ENCODE results near the gene CUEDC2.

Gene CUEDC2

GRCh38 chr10:102423372-102423968 is 8.9 kb downstream of the CUEDC2 start:
- DNase-seq = no peak

- DNase-seq = peak; percentile 70 to 77
Observed at GRCh38 chr10:102422545-102423129, 9.7 kb downstream of the CUEDC2 start.

GRCh38 chr10:102421757-102422512 is 10.4 kb downstream of the CUEDC2 start:
- no peak for DNase-seq

- no peak for DNase-seq
Observed at GRCh38 chr10:102421507-102421756, 10.9 kb downstream of the CUEDC2 start.

GRCh38 chr10:102420714-102421506 is 11.5 kb downstream of the CUEDC2 start, which contains the start of gene FBXL15:
FBXL15 (plus strand) TSS chr10:102420836; CDS start chr10:102421130, 294 bp downstream.
- peak; percentile 96 to 97 for DNase-seq

- no peak for DNase-seq
Observed at GRCh38 chr10:102420181-102420713, 12.1 kb downstream of the CUEDC2 start.

- peak; percentile 70 to 80 for DNase-seq
Observed at GRCh38 chr10:102419269-102420180, 12.8 kb downstream of the CUEDC2 start.

GRCh38 chr10:102418622-102419268 is 13.6 kb downstream of the CUEDC2 start, which contains the start of gene PSD:
PSD (minus strand) TSS chr10:102418785; CDS start chr10:102417038, 1,747 bp downstream.
- DNase-seq = peak; percentile 70 to 72

- DNase-seq = no peak
Observed at GRCh38 chr10:102416695-102417094, 15.7 kb downstream of the CUEDC2 start.

GRCh38 chr10:102416283-102416682 is 16.1 kb downstream of the CUEDC2 start:
- no peak for DNase-seq

GRCh38 chr10:102414749-102415148 is 17.6 kb downstream of the CUEDC2 start:
- no peak for DNase-seq

- no peak for DNase-seq
Observed at GRCh38 chr10:102413806-102414561, 18.4 kb downstream of the CUEDC2 start.

GRCh38 chr10:102413053-102413705 is 19.2 kb downstream of the CUEDC2 start:
- peak; percentile 85 for DNase-seq

GRCh38 chr10:102412293-102412692 is 20.1 kb downstream of the CUEDC2 start:
- DNase-seq = no peak

- no peak for DNase-seq
Observed at GRCh38 chr10:102411341-102412255, 20.8 kb downstream of the CUEDC2 start.

GRCh38 chr10:102410429-102411073 is 21.8 kb downstream of the CUEDC2 start:
- DNase-seq = no peak

GRCh38 chr10:102409604-102410428 is 22.6 kb downstream of the CUEDC2 start:
- no peak for DNase-seq

Data from SHP77 (cell line).